ENCODE results near the gene IFNA16.
"Not testable (repeated sequence)": the region's sequence is repeated elsewhere in the genome, so short reads cannot be mapped to it uniquely, and the experiment has no call there.

IFNA16 gene

DNA sequence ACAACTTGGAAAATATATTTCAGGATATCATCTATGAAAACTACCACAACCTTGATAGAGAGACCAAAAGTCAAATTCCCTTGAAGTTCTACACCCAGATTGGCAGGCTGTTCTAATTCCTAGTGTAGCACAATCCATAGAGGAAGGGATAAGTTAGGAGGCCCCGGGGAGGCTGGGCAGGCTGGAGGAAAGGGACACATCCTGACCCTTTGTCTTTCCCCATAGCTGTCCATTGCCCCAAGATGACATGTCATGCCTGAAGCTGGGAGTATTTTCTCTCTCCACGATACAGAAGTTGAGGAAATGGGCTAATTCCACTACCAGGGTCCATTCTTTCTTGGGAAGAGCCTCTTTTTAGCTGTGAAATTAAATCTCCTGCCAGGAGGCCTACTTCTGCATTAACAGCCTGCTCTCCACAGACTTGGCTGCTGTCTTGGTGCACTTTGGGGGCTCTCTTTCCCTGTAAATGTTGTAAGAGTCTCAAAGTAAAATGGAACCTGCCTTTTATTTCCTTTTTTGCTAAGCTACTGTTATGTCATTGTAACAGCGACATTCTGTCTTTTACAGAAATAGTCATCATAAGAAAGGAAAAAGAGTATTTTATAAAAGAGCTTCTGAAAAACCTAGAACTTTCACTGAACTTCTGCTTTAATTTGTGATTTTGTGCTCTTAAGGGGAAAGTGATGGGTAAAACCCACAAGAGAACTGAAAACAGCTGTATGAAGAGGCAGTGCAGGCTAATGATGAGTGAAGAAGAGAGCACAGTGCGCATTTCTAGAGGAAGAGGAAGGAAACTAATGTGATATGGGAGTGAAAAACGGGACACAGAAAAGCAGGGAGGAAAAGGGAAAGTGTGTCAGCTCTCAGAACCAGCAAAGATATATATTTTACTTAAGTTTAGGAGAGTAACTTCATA is 3.4 kb downstream of the IFNA16 start:
- Mint-ChIP-seq H3K4me3 (peak overlapping the region; percentile 11), H3K27me3 (peaks cover 11% of the 10 kb centered on the region)
- DNase-seq; H3K9me3 Mint-ChIP-seq; ATAC-seq; H3K27ac Mint-ChIP-seq; H3K36me3 Mint-ChIP-seq (ENCODE audit: low read depth); H3K4me1 Mint-ChIP-seq: not testable (repeated sequence)

DNA sequence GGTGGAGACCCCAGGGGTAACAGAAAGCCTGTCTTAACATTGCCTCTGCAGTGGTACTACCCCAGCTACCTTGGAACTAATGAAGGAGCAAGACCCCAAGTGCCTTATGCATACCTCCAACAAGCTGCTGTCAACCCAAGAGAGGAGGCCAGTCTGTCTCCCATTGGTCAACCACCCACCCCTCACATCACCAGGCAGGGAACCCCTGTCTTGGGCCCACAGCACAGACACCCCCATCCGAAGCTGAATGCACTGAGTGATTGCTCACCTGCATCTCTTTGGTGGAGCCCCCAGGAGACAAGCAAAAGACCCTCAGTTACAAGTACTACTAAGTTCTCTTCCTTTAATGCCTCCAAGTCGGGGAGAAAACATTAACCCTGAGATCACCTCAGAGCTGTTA is 5.0 kb downstream of the IFNA16 start:
- not testable (repeated sequence) for H3K4me3 Mint-ChIP-seq; DNase-seq; H3K4me1 Mint-ChIP-seq; H3K36me3 Mint-ChIP-seq (ENCODE audit: low read depth); ATAC-seq; H3K27me3 Mint-ChIP-seq; H3K9me3 Mint-ChIP-seq; H3K27ac Mint-ChIP-seq

DNA sequence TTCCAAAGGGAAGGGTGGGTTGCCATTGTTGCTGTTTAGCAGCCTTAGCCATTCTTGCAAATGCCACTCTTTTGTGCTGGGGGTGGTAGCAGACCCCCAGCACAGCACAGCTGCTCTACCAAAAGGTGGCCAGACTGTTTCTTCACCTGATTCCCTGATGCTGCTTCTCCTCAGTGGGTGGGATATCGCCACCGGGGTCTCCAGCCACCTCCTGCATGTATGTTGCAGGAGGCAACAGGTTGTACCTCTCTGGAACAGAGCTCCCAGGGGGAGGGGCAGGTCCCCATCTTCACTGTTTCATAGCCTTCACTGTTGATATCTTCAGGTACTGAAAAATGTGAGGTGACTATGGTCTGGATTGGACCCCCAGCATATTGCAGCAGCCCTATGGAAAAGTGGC is 6.3 kb downstream of the IFNA16 start:
- not testable (repeated sequence) for H3K4me3 Mint-ChIP-seq; H3K9me3 Mint-ChIP-seq; H3K36me3 Mint-ChIP-seq (ENCODE audit: low read depth); ATAC-seq; DNase-seq; H3K4me1 Mint-ChIP-seq; H3K27ac Mint-ChIP-seq; H3K27me3 Mint-ChIP-seq

DNA sequence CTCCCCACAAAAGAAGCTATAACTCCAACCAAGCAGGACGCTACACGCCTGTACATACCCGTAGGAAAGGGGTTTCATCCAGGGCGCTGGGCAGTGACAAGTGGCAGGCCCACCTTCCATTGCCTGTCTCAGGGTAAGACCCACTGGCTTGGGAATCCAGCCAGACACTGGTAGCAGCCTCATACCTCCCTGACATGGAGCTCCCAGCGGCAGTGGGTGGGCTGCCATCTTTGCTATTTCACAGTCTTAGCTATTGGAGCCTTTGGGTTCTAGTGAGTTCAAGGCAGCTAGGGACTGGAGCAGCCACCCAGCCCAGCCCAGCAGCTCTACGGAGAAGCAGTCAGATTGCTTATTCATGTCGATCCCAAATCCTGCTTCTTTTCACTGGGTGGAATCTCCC is 6.8 kb downstream of the IFNA16 start:
- H3K9me3 Mint-ChIP-seq: no peaks in the 10 kb centered on the region
- H3K27me3 Mint-ChIP-seq: peaks cover 6% of the 10 kb centered on the region
- H3K4me3 Mint-ChIP-seq: no peak overlapping the region
- H3K4me1 Mint-ChIP-seq: peaks cover 6% of the 10 kb centered on the region
- no peak for ATAC-seq
- no peak for DNase-seq
- H3K27ac Mint-ChIP-seq: no peak overlapping the region
- H3K36me3 Mint-ChIP-seq (ENCODE audit: low read depth): no peaks in the 10 kb centered on the region

DNA sequence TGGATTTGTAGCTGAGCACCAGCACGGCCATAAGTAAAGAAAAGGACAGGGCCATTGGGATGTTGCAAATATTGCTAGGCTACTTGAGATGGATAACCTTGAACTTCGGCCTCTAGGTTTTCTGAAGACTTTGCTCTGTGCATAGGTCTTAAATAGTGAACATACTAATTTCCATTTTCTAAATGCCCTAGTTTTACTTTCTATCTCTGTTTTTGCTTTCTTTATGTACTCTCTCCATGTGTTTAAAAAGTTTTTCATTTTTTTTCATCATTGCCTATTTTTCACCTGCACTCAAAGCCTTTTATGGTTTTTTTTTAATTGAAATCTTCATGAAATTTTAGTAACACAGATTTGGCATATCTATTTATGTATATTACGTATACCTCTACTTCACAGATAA is 10.1 kb downstream of the IFNA16 start, which contains the start of gene IFNA10:
Gene IFNA10 (minus strand): TSS at position 101 of the 400 bp plus-strand sequence. CDS start 46 bp downstream, at position 55.
- DNase-seq; H3K27ac Mint-ChIP-seq; H3K36me3 Mint-ChIP-seq (ENCODE audit: low read depth); H3K4me3 Mint-ChIP-seq; H3K4me1 Mint-ChIP-seq; H3K9me3 Mint-ChIP-seq; ATAC-seq: not testable (repeated sequence)
- H3K27me3 Mint-ChIP-seq: peaks cover 12% of the 10 kb centered on the region

DNA sequence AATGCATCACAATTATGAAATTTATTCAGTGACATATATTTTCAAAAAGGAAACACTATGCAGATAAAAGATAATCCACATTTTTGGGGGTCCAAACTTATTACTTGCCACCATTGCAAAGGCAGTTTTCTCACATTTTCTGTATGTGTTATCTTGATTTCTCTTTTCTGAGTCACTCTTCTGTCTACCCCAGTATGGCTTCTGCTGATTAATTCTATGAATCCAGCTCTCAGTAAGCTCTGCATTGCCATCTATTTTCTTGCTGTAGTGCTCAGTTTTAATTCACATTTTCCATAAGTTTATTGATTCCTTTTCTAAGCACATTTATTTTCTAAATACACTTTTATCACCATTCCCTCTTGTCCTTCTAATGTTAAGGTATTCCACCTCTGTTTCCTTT is 11.9 kb downstream of the IFNA16 start:
- Mint-ChIP-seq H3K27me3 (peaks cover 13% of the 10 kb centered on the region), H3K9me3 (no peaks in the 10 kb centered on the region), H3K4me1 (peaks cover 13% of the 10 kb centered on the region), H3K4me3 (no peak overlapping the region), H3K27ac (no peak overlapping the region), H3K36me3 (ENCODE audit: low read depth) (no peaks in the 10 kb centered on the region)
- DNase-seq: no peak
- no peak for ATAC-seq

DNA sequence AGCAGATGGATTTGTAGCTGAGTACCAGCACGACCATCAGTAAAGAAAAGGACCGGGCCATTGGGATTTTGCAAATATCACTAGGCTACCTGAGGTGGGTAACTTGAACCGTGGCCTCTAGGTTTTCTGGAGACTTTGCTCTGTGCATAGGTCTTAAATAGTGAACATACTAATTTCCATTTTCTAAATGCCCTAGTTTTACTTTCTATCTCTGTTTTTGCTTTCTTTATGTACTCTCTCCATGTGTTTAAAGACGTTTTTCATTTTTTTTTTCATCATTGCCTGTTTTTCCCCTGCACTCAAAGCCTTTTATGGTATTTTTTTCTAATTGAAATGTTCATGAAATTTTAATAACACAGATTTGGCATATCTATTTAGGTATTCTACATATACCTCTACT is 15.0 kb downstream of the IFNA16 start, which contains the start of gene IFNA7:
Gene IFNA7 (minus strand): TSS at position 101 of the 400 bp plus-strand sequence. CDS start 40 bp downstream, at position 61.
- peaks cover 13% of the 10 kb centered on the region for H3K27me3 Mint-ChIP-seq
- not testable (repeated sequence) for H3K27ac Mint-ChIP-seq, H3K9me3 Mint-ChIP-seq

DNA sequence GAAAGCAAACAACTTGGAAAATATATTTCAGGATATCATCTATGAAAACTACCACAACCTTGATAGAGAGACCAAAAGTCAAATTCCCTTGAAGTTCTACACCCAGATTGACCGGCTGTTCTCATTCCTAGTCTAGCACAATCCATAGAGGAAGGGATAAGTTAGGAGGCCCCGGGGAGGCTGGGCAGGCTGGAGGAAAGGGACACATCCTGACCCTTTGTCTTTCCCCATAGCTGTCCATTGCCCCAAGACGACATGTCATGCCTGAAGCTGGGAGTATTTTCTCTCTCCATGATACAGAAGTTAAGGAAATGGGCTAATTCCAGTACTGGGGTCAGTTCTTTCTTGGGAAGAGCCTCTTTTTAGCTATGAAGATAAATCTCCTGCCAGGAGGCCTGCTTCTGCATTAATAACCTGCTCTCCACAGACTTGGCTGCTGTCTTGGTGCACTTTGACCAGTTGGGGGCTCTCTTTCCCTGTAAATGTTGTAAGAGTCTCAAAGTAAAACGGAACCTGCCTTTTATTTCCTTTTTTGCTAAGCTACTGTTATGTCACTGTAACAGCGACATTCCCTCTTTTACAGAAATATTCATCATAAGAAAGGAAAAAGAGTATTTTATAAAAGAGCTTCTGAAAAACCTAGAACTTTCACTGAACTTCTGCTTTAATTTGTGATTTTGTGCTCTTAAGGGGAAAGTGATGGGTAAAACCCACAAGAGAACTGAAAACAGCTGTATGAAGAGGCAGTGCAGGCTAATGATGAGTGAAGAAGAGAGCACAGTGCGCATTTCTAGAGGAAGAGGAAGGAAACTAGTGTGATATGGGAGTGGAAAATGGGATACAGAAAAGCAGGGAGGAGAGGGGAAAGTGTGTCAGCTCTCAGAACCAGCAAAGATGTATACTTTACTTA is 22.0 kb downstream of the IFNA16 start:
- H3K4me3 Mint-ChIP-seq: peak overlapping the region; percentile 39
- not testable (repeated sequence) for H3K9me3 Mint-ChIP-seq; H3K27ac Mint-ChIP-seq; H3K36me3 Mint-ChIP-seq (ENCODE audit: low read depth); H3K4me1 Mint-ChIP-seq; H3K27me3 Mint-ChIP-seq
- peak; percentile 76 for ATAC-seq
- peak; percentile 24 for DNase-seq

More for the DNA sequence above, 15.0 kb downstream of the IFNA16 start, which contains the start of gene IFNA7:
- ATAC-seq; DNase-seq; H3K36me3 Mint-ChIP-seq (ENCODE audit: low read depth); H3K4me3 Mint-ChIP-seq: not testable (repeated sequence)
- H3K4me1 Mint-ChIP-seq: peaks cover 13% of the 10 kb centered on the region

DNA sequence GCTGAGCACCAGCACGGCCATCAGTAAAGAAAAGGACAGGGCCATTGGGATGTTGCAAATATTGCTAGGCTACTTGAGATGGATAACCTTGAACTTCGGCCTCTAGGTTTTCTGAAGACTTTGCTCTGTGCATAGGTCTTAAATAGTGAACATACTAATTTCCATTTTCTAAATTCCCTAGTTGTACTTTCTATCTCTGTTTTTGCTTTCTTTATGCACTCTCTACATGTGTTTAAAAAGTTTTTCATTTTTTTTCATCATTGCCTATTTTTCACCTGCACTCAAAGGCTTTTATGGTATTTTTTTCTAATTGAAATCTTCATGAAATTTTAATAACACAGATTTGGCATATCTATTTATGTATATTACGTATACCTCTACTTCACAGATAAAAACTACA is 29.6 kb downstream of the IFNA16 start, which contains the start of gene IFNA4:
Gene IFNA4 (minus strand): TSS at position 101 of the 400 bp plus-strand sequence. CDS start 56 bp downstream, at position 45.
- not testable (repeated sequence) for H3K9me3 Mint-ChIP-seq; ATAC-seq; H3K36me3 Mint-ChIP-seq (ENCODE audit: low read depth); DNase-seq; H3K4me1 Mint-ChIP-seq; H3K27ac Mint-ChIP-seq; H3K4me3 Mint-ChIP-seq; H3K27me3 Mint-ChIP-seq

DNA sequence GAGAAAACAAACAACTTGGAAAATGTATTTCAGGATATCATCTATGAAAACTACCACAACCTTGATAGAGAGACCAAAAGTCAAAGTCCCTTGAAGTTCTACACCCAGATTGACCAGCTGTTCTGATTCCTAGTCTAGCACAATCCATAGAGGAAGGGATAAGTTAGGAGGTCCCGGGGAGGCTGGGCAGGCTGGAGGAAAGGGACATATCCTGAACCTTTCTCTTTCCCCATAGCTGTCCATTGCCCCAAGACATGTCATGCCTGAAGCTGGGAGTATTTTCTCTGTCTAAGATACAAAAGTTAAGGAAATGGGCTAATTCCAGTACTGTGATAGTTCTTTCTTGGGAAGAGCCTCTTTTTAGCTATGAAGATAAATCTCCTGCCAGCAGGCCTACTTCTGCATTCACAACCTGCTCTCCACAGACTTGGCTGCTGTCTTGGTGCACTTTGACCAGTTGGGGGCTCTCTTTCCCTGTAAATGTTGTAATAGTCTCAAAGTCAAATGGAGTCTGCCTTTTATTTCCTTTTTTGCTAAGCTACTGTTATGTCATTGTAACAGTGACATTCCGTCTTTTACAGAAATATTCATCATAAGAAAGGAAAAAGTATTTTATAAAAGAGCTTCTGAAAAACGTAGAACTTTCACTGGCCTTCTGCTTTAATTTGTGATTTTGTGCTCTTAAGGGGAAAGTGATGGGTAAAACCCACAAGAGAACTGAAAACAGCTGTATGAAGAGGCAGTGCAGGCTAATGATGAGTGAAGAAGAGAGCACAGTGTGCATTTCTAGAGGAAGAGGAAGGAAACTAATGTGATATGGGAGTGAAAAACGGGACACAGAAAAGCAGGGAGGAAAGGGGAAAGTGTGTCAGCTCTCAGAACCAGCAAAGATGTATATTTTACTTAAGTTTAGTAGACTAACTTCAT is 34.0 kb downstream of the IFNA16 start:
- H3K9me3 Mint-ChIP-seq; H3K4me3 Mint-ChIP-seq; H3K27ac Mint-ChIP-seq; H3K36me3 Mint-ChIP-seq (ENCODE audit: low read depth); H3K27me3 Mint-ChIP-seq; H3K4me1 Mint-ChIP-seq: not testable (repeated sequence)
- ATAC-seq (peak; percentile 66), DNase-seq (peak; percentile 8)

DNA sequence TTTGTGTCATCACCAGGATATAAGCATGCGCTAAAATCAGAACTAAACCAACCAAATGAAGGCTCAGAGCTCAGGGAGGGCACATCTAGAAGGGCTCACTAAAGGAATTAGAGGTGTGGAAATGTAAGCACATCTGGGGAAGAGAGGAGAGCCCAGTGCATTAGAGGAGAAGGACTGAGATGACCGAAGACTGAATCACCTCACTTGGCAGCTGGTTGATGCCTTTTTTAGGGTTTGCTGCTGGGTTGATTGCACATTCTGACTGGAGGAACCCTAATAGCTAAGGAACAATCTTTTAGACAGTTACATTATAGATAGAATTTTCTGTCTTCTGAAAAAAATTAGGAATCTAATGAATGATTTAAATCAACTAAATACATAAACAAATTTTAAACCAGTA is 42.4 kb downstream of the IFNA16 start:
- H3K9me3 Mint-ChIP-seq: no peaks in the 10 kb centered on the region
- no peaks in the 10 kb centered on the region for H3K36me3 Mint-ChIP-seq (ENCODE audit: low read depth)
- no peak for ATAC-seq
- H3K27me3 Mint-ChIP-seq: peaks cover 2% of the 10 kb centered on the region
- no peak overlapping the region for H3K27ac Mint-ChIP-seq
- no peak for DNase-seq
- H3K4me3 Mint-ChIP-seq: no peak overlapping the region
- H3K4me1 Mint-ChIP-seq: no peaks in the 10 kb centered on the region

DNA sequence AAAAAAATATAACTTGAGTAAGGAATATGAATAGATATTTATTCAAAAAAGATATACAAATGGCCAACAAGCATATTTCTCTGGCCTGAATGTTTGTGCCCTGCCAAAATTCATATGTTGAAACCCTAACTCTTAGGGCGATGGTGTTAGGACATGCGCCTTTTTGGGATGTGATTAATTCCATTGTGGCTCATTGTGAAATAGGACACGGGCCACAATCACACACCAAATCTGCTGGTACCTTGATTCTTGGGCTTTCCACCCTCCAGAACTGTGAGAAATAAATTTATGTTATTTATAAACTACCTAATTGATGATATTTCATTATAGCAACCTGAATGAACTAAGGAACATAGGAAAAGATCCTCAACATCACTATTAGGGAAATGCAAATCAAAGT is 45.0 kb downstream of the IFNA16 start:
- H3K4me3 Mint-ChIP-seq: no peak overlapping the region
- peaks cover under 1% of the 10 kb centered on the region for H3K27me3 Mint-ChIP-seq
- no peaks in the 10 kb centered on the region for H3K9me3 Mint-ChIP-seq
- no peak overlapping the region for H3K27ac Mint-ChIP-seq
- DNase-seq (no peak), ATAC-seq (no peak)
- H3K36me3 Mint-ChIP-seq (ENCODE audit: low read depth): no peaks in the 10 kb centered on the region
- H3K4me1 Mint-ChIP-seq: no peaks in the 10 kb centered on the region

DNA sequence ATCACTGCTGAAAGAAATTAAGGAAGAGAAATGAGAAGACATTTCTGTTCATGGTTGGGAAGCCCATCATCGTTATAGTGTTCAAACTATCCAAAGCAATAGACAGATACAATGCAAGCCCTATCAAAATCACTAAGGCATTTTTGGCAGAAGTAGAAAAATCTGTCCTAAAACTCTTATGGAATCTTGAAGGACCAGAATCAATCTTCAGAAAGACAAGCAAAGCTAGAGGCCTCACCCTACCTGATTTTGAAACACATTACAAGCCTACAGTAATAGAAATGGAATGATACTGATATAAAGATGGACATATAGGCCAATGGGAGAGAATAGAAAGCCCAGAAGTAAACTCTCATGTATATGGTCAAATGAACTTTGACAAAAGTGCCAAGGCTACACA is 45.8 kb downstream of the IFNA16 start:
- Mint-ChIP-seq H3K4me3 (no peak overlapping the region), H3K36me3 (ENCODE audit: low read depth) (no peaks in the 10 kb centered on the region), H3K27ac (no peak overlapping the region), H3K4me1 (no peaks in the 10 kb centered on the region), H3K27me3 (no peaks in the 10 kb centered on the region), H3K9me3 (no peaks in the 10 kb centered on the region)
- DNase-seq: no peak
- ATAC-seq: no peak

DNA sequence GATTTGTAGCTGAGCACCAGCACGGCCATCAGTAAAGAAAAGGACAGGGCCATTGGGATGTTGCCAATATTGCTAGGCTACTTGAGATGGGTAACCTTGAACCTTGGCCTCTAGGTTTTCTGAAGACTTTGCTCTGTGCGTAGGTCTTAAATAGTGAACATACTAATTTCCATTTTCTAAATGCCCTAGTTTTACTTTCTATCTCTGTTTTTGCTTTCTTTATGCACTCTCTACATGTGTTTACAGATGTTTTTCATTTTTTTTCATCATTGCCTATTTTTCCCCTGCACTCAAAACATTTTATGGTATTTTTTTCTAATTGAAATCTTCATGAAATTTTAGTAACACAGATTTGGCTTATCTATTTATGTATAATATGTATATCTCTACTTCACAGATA is 50.6 kb downstream of the IFNA16 start, which contains the start of gene IFNA21:
Gene IFNA21 (minus strand): TSS at position 101 of the 400 bp plus-strand sequence. CDS start 48 bp downstream, at position 53.
- H3K27me3 Mint-ChIP-seq; H3K27ac Mint-ChIP-seq; H3K4me1 Mint-ChIP-seq; H3K4me3 Mint-ChIP-seq; ATAC-seq; H3K36me3 Mint-ChIP-seq (ENCODE audit: low read depth); H3K9me3 Mint-ChIP-seq; DNase-seq: not testable (repeated sequence)

Data from activated naive CD8-positive, alpha-beta T cell treated with anti-CD3 and anti-CD28 coated beads, Interleukin-2, amount 50 U/mL, for 24 hours (primary cell).